Adrenal gland (tissue), 12 donors: Measurements from ENCODE around the gene CEND1. TPM values are rescaled to one million over a fixed set of nuclear protein-coding genes. Genes with fewer than 3 reads are reported as not detected.

Experiments used
- DNase-seq, 7 donors: peaks; one replicate each; pipeline ENCODE4 v3.0.0-alpha.2; 2019 to 2020
- H3K27ac ChIP-seq, 5 donors: fragments of 200-600 bp; sonication (generic) in 4 of 5; 1 replicate in 3 of 5; 2 replicates in 2 of 5; pipeline versions ENCODE4 v1.5.1 to v1.8.0; 2016 to 2020; ENCODE audit warnings: mild to moderate bottlenecking in 1 of 5
- H3K27me3 ChIP-seq: fragments of 200-600 bp; 2 replicates; pipeline ENCODE4 v1.8.0; 2021
- H3K36me3 ChIP-seq, 2 donors: fragments of 200-600 bp; replicated peaks in 1 of 2; 1 replicate in 1 of 2; 2 replicates in 1 of 2; pipeline versions ENCODE4 v1.5.1 to v1.8.0; 2018 to 2022
- H3K4me1 ChIP-seq, 2 donors: fragments of 200-600 bp; replicated peaks in 1 of 2; 1 replicate in 1 of 2; 2 replicates in 1 of 2; pipeline versions ENCODE4 v1.5.1 to v1.8.0; 2018 to 2021
- H3K4me3 ChIP-seq, 4 donors: fragments of 200-600 bp; sonication (generic) in 3 of 4; one replicate each; pipeline ENCODE4 v1.5.1; 2016 to 2018
- H3K9me3 ChIP-seq, 3 donors: fragments of 200-600 bp; sonication (generic) in 1 of 3; replicated peaks in 1 of 3; 1 replicate in 2 of 3; 2 replicates in 1 of 3; pipeline versions ENCODE4 v1.5.1 to v1.8.0; 2016 to 2021
- CTCF ChIP-seq, 6 experiments: fragments of 450-650 bp in 4 of 6; fragments of 200-600 bp in 2 of 6; sonication (generic) in 1 of 6; IDR thresholded peaks; 1 replicate in 5 of 6; 2 replicates in 1 of 6; pipeline versions ENCODE4 v1.5.1 to v1.8.0; 2016 to 2021; ENCODE audit warnings: antibody characterized with exemption in 6 of 6, mild to moderate bottlenecking in 2 of 6, moderate library complexity in 1 of 6
- POLR2A ChIP-seq, 2 donors: fragments of 450-650 bp; IDR thresholded peaks; one replicate each; pipeline ENCODE4 v1.6.1; 2017; ENCODE audit warnings: antibody characterized with exemption in 2 of 2, mild to moderate bottlenecking in 2 of 2, moderate library complexity in 1 of 2
- WGBS, 4 donors: extraction: QIAGEN DNeasy Blood & Tissue Kit in 2 of 4; methylation state at CpG; one replicate each; pipeline versions ENCODE4 v1.1.5 to v1.1.7; 2013 to 2017; 5-methylcytosine and 5-hydroxymethylcytosine counted together
- intact Hi-C, 2 donors: fragments of 100-400 bp; cut with DNase I; formaldehyde crosslinking; loops; one replicate each; pipeline versions ENCODE4 v1.14.1 to v1.15.0; 2022 to 2023
- polyA plus RNA-seq, 3 donors: library from polyadenylated mRNA; stranded (reverse); fragments of 200-250 nt in 2 of 3; fragments of 350-450 nt in 1 of 3; fragmentation: Illumina TruSeq in 1 of 3; extraction: RNeasy Lipid Tissue Mini Kit (QIAGEN cat#74804) in 1 of 3; gene quantifications; one replicate each; pipeline ENCODE4 v1.2.3, GENCODE V29; 2013 to 2014
- total RNA-seq, 9 donors: library from RNA; depleted of rRNA in 4 of 9; stranded (reverse); fragments of >200 nt in 4 of 9; fragments of 120-200 nt in 1 of 9; fragmentation: NEBNext Ultra II Directional in 1 of 9; extraction: Animal tissue kit (Norgen Biotek cat#: 25700) in 1 of 9; gene quantifications; one replicate each; pipeline versions ENCODE4 v1.1.0 to v1.2.4, GENCODE V29; 2013 to 2023
- donor health status: healthy with polysubstance abuse.
- donor health status: Bipolar disorder and iron deficiency.
- donor health status: DM: yes; HTN: yes; CAD: no.
- donor health status: DM: no; HTN: no; CAD: no.
- donor health status: DM: no; HTN: no; CAD: no.
- donor health status: DM: yes; HTN: yes; CAD: no.

CEND1 gene
- total and polyA plus RNA-seq, 12 donors, result 0.42 to 14.5 (median 3.0) TPM; not detected in 4

DNA sequence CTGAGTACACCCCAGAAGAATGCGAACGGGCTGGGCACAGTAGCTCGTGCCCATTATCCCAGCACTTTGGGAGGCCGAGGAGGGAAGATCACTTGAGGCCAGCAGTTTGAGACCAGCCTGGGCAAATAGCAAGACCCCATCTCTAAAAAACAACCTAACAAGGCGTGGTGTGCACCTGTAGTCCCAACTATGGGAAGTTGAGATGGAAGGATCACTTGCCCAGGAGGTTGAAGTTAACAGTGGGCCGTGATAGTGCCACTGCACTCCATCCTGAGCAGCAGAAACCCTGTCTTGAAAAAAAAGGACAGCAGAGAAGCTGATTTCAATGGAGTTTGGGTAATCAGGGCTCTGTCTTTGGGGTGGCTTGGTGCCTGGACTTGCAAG lies 23.2 kb upstream of the CEND1 start:
- intact Hi-C loops, result no loop called here
- 88 to 91% (median 89%) methylated on average over 6 of the region's 6 CpGs for WGBS, 4 donors

DNA sequence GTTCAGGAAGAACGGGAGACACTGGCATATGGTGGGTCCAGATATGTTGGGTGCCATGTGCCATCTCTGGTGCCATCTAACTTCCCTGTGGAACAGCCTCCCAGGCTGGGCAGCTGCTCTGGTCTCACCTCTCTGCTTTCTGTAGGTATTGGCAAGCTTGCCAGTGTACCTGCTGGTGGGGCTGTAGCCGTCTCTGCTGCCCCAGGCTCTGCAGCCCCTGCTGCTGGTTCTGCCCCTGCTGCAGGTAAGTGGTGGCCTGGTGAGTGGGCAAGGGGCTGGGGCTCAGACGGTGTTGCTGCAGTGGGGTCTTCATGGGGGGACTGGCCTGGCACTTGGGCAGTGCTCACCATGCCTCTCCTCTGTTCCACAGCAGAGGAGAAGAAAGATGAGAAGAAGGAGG lies 22.5 kb upstream of the CEND1 start:
- Histone ChIP-seq H3K36me3 (peaks cover 0 to 26% of the 10 kb centered on the region in 2 donors), H3K27me3 (no peaks in the 10 kb centered on the region), H3K9me3 (no peaks in the 10 kb centered on the region), H3K4me1 (peaks cover 20 to 27% of the 10 kb centered on the region in 2 donors), H3K4me3 (no peak overlapping the region), H3K27ac (no peak overlapping the region)
- intact Hi-C loops, result no loop called here
- TF ChIP-seq POLR2A (IDR thresholded peaks at IDR 0.05) (no peak), CTCF (IDR thresholded peaks at IDR 0.05) (no peak)
- WGBS, 4 donors, result 63 to 89% (median 80%) methylated on average over 3 of the region's 3 CpGs
- DNase-seq, result no peak

More for the DNA sequence above, 23.2 kb upstream of the CEND1 start:
- no peaks in the 10 kb centered on the region for H3K9me3 ChIP-seq
- peaks cover 0 to 26% of the 10 kb centered on the region in 2 donors for H3K36me3 ChIP-seq
- no peak overlapping the region for H3K27ac ChIP-seq
- H3K4me1 ChIP-seq, result peaks cover 20 to 27% of the 10 kb centered on the region in 2 donors
- no peak for DNase-seq
- no peak for TF ChIP-seq POLR2A (IDR thresholded peaks at IDR 0.05)
- no peak for TF ChIP-seq CTCF (IDR thresholded peaks at IDR 0.05)
- no peaks in the 10 kb centered on the region for H3K27me3 ChIP-seq
- H3K4me3 ChIP-seq, result no peak overlapping the region

DNA sequence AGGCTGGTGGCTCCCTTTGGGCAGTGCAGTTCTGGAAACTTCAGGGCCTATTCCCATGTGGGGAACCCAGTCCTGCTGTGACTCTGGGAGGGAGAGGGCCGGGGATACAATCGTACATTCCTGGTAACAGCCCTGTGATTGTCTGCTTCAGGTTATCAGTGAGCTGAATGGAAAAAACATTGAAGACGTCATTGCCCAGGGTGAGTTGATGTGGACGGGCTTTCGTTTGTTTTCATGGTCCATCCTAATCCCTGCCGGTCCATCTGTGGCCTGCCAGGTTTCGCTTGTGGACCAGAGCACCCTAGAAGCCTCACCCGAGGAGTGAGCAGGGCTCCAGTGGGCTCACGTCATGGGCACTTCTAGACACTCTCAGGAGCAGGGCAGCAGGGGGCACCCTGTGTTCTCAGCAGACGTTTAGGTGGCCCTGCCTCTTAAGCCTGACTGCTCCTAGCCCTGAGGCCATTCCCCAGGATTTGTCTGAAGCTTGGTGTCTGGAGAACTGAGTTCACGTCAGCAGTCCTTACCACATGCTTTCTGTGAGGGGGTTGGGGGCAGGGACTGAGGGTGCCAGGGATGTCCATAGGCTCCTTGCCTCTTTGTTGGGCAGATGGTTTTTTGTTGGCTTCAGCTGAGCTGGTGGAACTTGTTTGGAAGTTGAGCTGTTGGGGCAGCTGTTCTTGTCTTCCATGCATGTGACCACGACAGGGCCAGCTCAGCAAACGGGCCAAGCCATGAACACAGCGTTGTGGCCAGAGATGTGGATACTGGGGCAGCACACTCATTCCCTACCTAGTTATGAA lies 21.8 kb upstream of the CEND1 start:
- intact Hi-C loops, result no loop called here
- Histone ChIP-seq H3K27ac (peak overlapping the region in 2 of 5 donors; percentile 58 to 98), H3K27me3 (no peaks in the 10 kb centered on the region), H3K36me3 (peaks cover 0 to 26% of the 10 kb centered on the region in 2 donors), H3K4me3 (no peak overlapping the region), H3K4me1 (peaks cover 20 to 27% of the 10 kb centered on the region in 2 donors), H3K9me3 (no peaks in the 10 kb centered on the region)
- no peak for DNase-seq
- no peak for TF ChIP-seq CTCF (IDR thresholded peaks at IDR 0.05)
- no peak for TF ChIP-seq POLR2A (IDR thresholded peaks at IDR 0.05)
- WGBS, 4 donors, result 59 to 79% (median 69%) methylated on average over 10 to 14 of the region's 14 CpGs

DNA sequence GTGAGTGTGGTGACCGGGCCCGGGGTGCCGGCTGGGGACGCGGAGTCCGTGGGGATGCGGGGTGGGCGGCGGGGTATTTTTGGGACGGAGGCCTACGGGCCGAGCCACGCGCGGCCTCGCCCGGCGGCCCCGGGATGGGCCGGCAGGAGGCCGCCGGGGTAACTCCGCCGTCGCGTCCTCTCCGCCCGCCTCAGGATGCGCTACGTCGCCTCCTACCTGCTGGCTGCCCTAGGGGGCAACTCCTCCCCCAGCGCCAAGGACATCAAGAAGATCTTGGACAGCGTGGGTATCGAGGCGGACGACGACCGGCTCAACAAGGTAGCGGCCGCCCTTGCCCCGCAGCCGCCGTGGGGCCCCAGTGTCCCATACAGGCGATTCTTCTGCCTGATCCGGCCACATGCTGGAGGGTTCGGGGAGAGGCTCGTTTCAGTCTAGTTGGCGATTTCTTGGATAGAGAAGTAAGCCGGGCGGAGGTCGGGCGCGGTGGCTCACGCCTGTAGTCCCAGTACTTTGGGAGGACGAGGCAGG lies 20.2 kb upstream of the CEND1 start:
- DNase-seq, result peak in 3 of 7 donors; percentile 43 to 51 (median 47)
- no peaks in the 10 kb centered on the region for H3K27me3 ChIP-seq
- no peaks in the 10 kb centered on the region for H3K9me3 ChIP-seq
- 0 to 2% (median 0%) methylated on average over 2 to 55 of the region's 55 CpGs for WGBS, 4 donors
- intact Hi-C loops, result no loop called here
- H3K36me3 ChIP-seq, result peaks cover 0 to 26% of the 10 kb centered on the region in 2 donors
- H3K4me1 ChIP-seq, result peaks cover 20 to 31% of the 10 kb centered on the region in 2 donors
- peak overlapping the region; percentile 66 to 96 (median 75) for H3K4me3 ChIP-seq
- peak overlapping the region; percentile 95 to 98 (median 97) for H3K27ac ChIP-seq
- peak in 1 of 6 experiments; percentile 16 for TF ChIP-seq CTCF (IDR thresholded peaks at IDR 0.05)
- TF ChIP-seq POLR2A (IDR thresholded peaks at IDR 0.05), result no peak
